Activated CD8-positive, alpha-beta T cell treated with anti-CD3 and anti-CD28 coated beads for 36 hours (primary cell): ENCODE results near the gene CARM1. TPM values are rescaled to one million over a fixed set of nuclear protein-coding genes. Genes with fewer than 3 reads are reported as not detected.

ENCODE experiments used
- ATAC-seq: fragments of 200-7000 bp; cut with Tn5 transposase; one replicate; pipeline ENCODE4 v1.10.0; 2021; ENCODE audit warnings: mild to moderate bottlenecking, moderate library complexity
- CTCF ChIA-PET: fragments of 350-600 bp; sonication (Branson Sonifier 250); formaldehyde crosslinking; loops from one replicate; lab custom pipeline; 2021; ENCODE audit warnings: antibody characterized with exemption; lab: Charles Lee
- POLR2A ChIA-PET: fragments of 350-600 bp; sonication (Branson Sonifier 250); formaldehyde crosslinking; loops from one replicate; lab custom pipeline; 2021; ENCODE audit warnings: antibody characterized with exemption; lab: Charles Lee
- DNase-seq: peaks from one replicate; pipeline ENCODE4 v3.0.0-alpha.2; 2020
- H3K27ac Mint-ChIP-seq: one replicate; pipeline ENCODE4 v1.8.0; 2021; ENCODE audit warnings: mild to moderate bottlenecking, mixed read lengths
- H3K27me3 Mint-ChIP-seq: one replicate; pipeline ENCODE4 v1.8.0; 2021; ENCODE audit warnings: mixed read lengths
- H3K36me3 Mint-ChIP-seq: one replicate; pipeline ENCODE4 v1.8.0; 2021; ENCODE audit warnings: low read depth, mixed read lengths
- H3K4me1 Mint-ChIP-seq: one replicate; pipeline ENCODE4 v1.8.0; 2021; ENCODE audit warnings: low read depth, mixed read lengths
- H3K4me3 Mint-ChIP-seq: one replicate; pipeline ENCODE4 v1.8.0; 2021; ENCODE audit warnings: mild to moderate bottlenecking, moderate library complexity, mixed read lengths
- H3K9me3 Mint-ChIP-seq: one replicate; pipeline ENCODE4 v1.8.0; 2021; ENCODE audit warnings: mixed read lengths
- intact Hi-C: fragments of 100-400 bp; cut with micrococcal nuclease; formaldehyde crosslinking; loops from one replicate; pipeline ENCODE4 v1.10.0; 2022
- total RNA-seq, 2 experiments: library from RNA; stranded (reverse); gene quantifications; one replicate each; pipeline ENCODE4 v1.2.3, GENCODE V29; 2021
- TF ChIP-seq, protein P1 (sequence below): fragments of 200-600 bp; IDR thresholded peaks from one replicate; pipeline ENCODE4 v1.8.0; 2022; ENCODE audit warnings: antibody characterized with exemption, mild to moderate bottlenecking

The CARM1 gene
- total RNA-seq, 2 experiments from 2014 or later: 95.1 to 95.4 TPM

DNA sequence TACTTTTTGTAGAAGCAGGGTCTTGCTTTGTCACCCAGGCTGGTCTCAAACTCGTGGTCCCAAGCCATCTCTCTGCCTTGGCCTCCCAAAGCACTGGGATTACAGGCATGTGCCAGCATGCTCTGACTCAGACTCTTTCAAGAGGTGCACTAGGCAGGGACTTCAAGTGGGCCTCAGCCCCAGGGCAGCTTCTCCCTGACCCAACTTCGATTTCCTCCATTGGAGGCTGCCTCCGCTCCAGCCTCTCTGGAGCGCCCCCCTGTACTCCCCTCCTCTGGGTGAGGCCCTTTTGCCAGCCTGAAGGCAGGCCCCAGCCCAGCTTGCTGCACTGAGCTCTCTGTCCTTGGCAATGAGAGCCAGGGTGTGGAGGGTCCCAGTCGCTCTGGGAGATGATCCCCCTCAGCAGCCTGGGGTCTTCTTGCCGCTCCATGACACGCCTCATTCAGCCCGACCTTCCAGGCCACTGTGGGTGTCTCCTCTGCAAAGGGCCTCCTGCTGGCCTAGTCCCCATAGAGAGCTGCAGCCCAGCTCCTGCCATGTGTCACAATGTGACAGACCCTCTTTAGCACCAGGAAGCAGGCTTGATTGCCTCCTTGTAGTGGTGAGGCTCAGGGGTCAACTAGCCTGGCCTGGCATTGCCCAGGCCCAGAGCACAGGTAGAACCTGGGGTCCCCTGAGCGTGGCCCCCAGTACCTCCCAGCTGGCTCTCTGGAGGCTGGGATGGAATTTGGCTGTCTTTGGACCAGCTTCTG lies 16.4 kb downstream of the CARM1 start:
- peaks cover 2% of the 10 kb centered on the region for H3K36me3 Mint-ChIP-seq
- H3K9me3 Mint-ChIP-seq: no peaks in the 10 kb centered on the region
- no peaks in the 10 kb centered on the region for H3K27me3 Mint-ChIP-seq
- ATAC-seq (no peak), DNase-seq (no peak)
- H3K27ac Mint-ChIP-seq: no peak overlapping the region
- POLR2A ChIA-PET: interaction anchor here (0.6 to 2.0 kb wide), 4 partner anchors 9 to 217 kb away, joined by 3 to 9 read pairs (median 4); no protein-coding TSS in a partner anchor
- CTCF ChIA-PET: interaction anchor here (1.1 to 2.3 kb wide), 4 partner anchors 14 to 148 kb away, joined by 3 to 5 read pairs (median 3); no protein-coding TSS in a partner anchor
- peaks cover 12% of the 10 kb centered on the region for H3K4me1 Mint-ChIP-seq
- intact Hi-C loops: no loop called here
- TF ChIP-seq, protein P1, sequence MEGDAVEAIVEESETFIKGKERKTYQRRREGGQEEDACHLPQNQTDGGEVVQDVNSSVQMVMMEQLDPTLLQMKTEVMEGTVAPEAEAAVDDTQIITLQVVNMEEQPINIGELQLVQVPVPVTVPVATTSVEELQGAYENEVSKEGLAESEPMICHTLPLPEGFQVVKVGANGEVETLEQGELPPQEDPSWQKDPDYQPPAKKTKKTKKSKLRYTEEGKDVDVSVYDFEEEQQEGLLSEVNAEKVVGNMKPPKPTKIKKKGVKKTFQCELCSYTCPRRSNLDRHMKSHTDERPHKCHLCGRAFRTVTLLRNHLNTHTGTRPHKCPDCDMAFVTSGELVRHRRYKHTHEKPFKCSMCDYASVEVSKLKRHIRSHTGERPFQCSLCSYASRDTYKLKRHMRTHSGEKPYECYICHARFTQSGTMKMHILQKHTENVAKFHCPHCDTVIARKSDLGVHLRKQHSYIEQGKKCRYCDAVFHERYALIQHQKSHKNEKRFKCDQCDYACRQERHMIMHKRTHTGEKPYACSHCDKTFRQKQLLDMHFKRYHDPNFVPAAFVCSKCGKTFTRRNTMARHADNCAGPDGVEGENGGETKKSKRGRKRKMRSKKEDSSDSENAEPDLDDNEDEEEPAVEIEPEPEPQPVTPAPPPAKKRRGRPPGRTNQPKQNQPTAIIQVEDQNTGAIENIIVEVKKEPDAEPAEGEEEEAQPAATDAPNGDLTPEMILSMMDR: no peak
- H3K4me3 Mint-ChIP-seq: no peak overlapping the region

DNA sequence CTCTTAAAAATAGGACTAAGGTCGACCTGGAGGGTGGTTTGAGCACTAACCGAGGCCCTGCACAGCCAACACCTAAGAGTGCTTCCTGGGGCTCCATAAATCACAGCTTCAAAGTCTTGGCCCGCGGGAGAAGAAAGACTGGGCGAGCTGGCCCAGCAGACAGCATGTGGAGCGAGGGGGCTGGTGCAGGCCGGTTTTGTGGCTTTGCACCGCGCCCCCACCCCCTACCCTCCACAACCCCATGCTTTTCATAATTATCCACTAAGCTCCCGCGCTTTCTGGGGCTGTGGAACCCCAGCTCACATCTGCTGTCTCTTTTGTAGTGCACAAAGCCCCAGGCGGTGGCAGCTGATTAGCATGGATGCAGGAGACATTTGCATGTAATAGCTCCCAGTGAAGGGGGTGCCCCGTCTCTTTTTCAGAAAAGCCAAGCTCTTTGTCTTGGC lies 17.1 kb downstream of the CARM1 start:
- CTCF ChIA-PET: interaction anchor here (1.1 to 2.3 kb wide), 3 partner anchors 24 to 147 kb away, joined by 3 to 5 read pairs (median 3); no protein-coding TSS in a partner anchor
- TF ChIP-seq, protein P1: no peak
- Mint-ChIP-seq H3K36me3 (no peaks in the 10 kb centered on the region), H3K4me1 (peaks cover 12% of the 10 kb centered on the region), H3K4me3 (no peak overlapping the region), H3K27ac (no peak overlapping the region), H3K27me3 (no peaks in the 10 kb centered on the region), H3K9me3 (no peaks in the 10 kb centered on the region)
- POLR2A ChIA-PET: interaction anchor here (0.6 to 2.0 kb wide), 3 partner anchors 10 to 38 kb away, joined by 3 to 9 read pairs (median 4); no protein-coding TSS in a partner anchor
- DNase-seq (no peak), ATAC-seq (no peak)
- intact Hi-C loops: no loop called here

DNA sequence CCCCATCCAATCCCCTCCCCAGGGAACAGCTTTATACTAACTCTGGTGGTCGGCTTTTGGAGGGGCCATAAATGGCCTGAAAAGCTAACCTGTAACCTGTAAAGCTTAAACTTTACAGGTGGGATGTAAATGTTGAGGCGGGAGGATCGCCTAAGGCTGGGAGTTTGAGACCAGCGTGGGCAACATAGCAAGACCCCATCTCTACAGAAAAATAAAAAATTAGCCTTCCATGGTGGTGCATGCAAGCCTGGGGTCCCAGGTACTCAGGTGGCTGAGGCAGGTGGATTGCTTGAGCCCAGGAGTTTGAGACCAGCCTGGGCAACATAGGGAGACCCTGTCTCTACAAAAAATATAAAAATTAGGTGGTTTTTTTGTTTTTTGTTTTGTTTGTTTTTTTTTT lies 18.5 kb downstream of the CARM1 start:
- ChIA-PET CTCF (interaction anchor here (0.7 to 2.3 kb wide), 3 partner anchors 18 to 52 kb away, joined by 3 to 5 read pairs (median 4); no protein-coding TSS in a partner anchor), POLR2A (no interaction called here)
- intact Hi-C loops: no loop called here
- TF ChIP-seq, protein P1: no peak
- Mint-ChIP-seq H3K36me3 (no peaks in the 10 kb centered on the region), H3K27me3 (no peaks in the 10 kb centered on the region), H3K4me1 (peaks cover 12% of the 10 kb centered on the region), H3K4me3 (no peak overlapping the region), H3K9me3 (no peaks in the 10 kb centered on the region), H3K27ac (no peak overlapping the region)
- DNase-seq (no peak), ATAC-seq (no peak)

DNA sequence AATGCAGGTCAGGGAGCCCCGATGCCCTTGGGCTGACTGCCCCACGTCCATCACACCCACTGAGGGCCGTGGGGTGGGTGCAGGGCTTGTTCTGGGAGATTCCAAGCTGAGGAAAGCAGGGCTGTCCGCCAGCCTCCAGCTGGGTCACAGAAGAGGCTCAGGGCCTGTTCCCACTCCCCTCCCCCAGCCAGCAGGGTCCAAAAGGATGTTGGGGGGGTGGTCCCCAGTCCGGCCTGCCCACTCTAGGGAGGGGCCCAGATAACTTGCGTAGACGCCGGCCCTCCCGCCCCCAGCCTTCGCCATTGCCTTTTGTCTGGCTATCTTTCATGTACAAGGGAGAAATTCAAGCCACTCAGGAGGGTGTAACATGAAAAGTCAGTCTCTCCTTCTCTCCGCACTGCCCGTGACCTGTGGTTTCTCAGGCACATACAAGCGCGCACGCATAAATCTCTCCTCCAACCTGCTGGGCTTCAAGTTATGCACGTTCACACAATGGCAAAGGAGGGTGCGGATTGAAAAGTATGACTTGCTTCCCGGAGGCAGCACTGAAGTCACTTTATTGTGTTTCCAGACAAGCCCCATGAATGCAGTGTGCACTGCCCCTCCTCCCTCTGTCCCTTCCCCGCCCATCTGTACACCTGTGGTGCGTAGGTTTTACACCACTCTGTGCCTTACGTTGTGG lies 20.2 kb downstream of the CARM1 start:
- no peak overlapping the region for H3K4me3 Mint-ChIP-seq
- no peaks in the 10 kb centered on the region for H3K36me3 Mint-ChIP-seq
- ChIA-PET POLR2A (interaction anchor here (1.0 kb wide), 1 partner anchor 18 kb away, joined by 3 read pairs; no protein-coding TSS in a partner anchor), CTCF (interaction anchor here (0.5 kb wide), 1 partner anchor 672 kb away, joined by 3 read pairs; no protein-coding TSS in a partner anchor)
- TF ChIP-seq, protein P1: no peak
- H3K27me3 Mint-ChIP-seq: no peaks in the 10 kb centered on the region
- ATAC-seq (no peak), DNase-seq (no peak)
- intact Hi-C loops: no loop called here
- no peaks in the 10 kb centered on the region for H3K9me3 Mint-ChIP-seq
- peaks cover 13% of the 10 kb centered on the region for H3K4me1 Mint-ChIP-seq
- no peak overlapping the region for H3K27ac Mint-ChIP-seq
